ENCODE measurements around the gene SHPK. TPM values are rescaled to one million over a fixed set of nuclear protein-coding genes. Genes with fewer than 3 reads are reported as not detected.

Gene SHPK
- 10.0 TPM for polyA plus RNA-seq (2012; ENCODE audit: insufficient read depth, insufficient read length)

DNA sequence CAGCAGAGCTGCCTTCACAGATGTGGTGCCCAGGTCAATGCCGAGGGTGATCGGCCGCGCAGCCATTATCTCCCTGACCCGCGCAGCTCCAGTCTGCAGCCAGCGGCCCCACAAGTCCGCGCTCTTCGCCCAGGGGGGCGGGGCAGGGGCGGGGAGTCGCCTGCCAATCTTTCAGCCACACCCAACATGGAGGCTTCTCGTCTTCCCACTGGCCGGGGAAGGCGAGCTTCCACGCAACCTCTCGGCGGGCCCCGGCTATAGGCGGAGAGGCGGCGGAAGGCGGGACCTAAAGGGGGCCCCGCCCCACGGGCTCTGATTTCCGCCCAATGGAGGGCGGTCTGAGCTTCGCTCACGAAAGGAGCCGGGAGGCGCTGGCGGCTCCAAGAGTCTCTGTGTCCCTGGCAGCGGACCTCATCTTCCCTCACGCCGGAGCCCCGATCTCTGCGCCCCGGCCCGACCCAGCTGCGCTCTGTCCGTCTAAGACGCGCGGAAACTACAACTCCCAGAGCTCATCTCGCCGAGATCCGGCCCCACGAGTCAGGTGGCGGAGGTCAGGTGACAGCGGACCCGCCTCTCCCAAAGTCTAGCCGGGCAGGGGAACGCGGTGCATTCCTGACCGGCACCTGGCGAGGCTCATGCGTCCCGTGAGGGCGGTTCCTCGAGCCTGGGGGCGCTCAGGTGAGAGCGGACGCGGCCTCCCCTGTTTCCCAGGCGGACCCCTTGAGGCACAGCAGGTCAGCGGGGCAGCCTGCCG, at the start of gene SHPK, which contains the start of gene CTNS:
Gene SHPK, minus strand, starts transcription at position 97 of the 754 bp plus-strand sequence. Its CDS starts 31 bp downstream, at position 66.
Gene CTNS, plus strand, starts transcription at position 607 of the 754 bp plus-strand sequence. CDS start 3,447 bp downstream, outside the sequence.
- peak within 1 kb of the TSS; percentile 76 for H3K4me3 ChIP-seq (ENCODE audit: low read length)
- DNase-seq (ENCODE audit: low read depth, low spot score), result peak; percentile 86

GRCh38 chr17:3685174-3685573, 49.1 kb upstream of the SHPK start:
- H3K4me3 ChIP-seq (ENCODE audit: low read length), result no peak overlapping the region
- no peak for DNase-seq (ENCODE audit: low read depth, low spot score)

DNA sequence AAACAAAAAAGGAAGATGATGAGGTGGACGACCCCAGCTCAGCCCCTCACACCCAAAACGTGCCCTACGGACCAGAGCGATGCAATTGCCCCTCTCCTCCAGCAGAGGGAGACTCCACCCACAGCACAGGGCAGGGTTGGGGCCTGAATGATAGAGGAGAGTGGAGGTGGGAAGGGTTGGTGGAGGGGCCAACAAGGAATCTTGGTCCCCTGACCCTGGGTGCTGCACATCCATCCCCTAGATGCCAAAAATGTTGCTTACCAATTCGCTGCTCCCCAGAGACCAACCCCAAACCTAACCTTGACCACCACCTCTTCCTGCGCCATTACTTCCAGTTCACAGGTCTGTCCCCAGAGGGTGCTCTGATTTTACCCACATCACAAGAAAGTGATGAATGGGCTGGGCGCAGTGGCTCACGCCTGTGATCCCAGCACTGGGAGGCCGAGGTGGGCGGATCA, 47.0 kb upstream of the SHPK start:
- H3K4me3 ChIP-seq (ENCODE audit: low read length), result no peak overlapping the region
- DNase-seq (ENCODE audit: low read depth, low spot score), result no peak

DNA sequence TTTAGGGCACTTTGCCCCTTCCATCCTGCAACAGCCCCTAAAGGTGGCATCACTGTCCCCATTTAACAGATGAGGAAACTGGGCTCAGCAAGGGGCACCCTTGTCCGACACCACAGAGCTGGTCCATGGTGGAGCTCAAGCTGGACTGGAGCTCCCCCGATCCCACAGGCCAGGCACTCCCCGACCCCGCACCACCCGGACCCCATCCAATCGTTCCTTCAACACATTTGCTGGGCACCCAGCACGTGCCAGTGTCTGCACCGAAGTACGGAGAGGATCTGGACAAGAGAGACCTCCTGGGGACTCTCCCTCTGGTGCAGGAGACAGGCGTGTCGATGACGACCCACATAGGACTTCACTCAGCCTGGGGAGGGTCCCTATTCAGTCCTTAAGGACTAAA, 46.0 kb upstream of the SHPK start:
- no peak overlapping the region for H3K4me3 ChIP-seq (ENCODE audit: low read length)
- no peak for DNase-seq (ENCODE audit: low read depth, low spot score)

- DNase-seq (ENCODE audit: low read depth, low spot score), result no peak
These were observed 45.5 kb upstream of the SHPK start for GRCh38 chr17:3681565-3681964.

GRCh38 chr17:3681057-3681456, 45.0 kb upstream of the SHPK start:
- H3K4me3 ChIP-seq (ENCODE audit: low read length), result no peak overlapping the region
- no peak for DNase-seq (ENCODE audit: low read depth, low spot score)

More at GRCh38 chr17:3681565-3681964, 45.5 kb upstream of the SHPK start:
- no peak overlapping the region for H3K4me3 ChIP-seq (ENCODE audit: low read length)

GRCh38 chr17:3679531-3680126, 43.6 kb upstream of the SHPK start:
- no peak for DNase-seq (ENCODE audit: low read depth, low spot score)
- H3K4me3 ChIP-seq (ENCODE audit: low read length), result no peak overlapping the region

DNA sequence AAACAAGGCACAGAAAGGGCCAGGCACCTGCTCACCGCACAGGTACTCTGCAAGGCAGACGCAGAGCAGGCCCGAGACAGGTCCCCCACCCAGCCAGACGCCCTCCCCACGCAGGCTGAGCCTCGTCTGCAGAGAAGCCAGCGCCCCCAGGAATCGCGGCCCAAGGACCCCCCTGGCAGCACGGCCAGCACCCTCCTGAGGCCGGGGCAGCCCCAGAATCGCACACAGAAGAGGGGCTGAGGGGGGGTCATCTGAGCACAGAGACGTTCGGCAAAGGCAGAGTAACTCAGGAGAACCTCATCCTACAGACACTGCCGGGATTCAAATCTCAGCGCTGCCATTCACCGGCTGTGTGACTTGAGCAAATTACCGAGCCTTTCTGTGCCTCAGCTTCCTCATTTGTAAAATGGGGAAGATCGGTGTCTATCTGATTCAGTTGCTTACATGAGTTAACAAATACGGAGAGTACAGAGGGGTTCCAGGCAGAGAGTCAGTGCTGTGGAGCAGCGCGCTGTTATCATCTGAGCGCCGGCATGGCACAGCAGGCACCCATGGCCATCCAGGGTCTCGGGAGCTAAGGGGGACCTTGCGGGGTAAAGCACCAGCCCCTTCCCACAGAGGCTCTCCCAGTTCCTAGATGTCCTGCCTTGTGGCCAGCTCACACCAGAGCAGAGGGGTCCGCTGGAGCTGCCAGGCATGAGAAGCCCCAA, 42.9 kb upstream of the SHPK start:
- no peak for DNase-seq (ENCODE audit: low read depth, low spot score)
- H3K4me3 ChIP-seq (ENCODE audit: low read length), result no peak overlapping the region

GRCh38 chr17:3678095-3678820, 42.2 kb upstream of the SHPK start:
- no peak for DNase-seq (ENCODE audit: low read depth, low spot score)
- H3K4me3 ChIP-seq (ENCODE audit: low read length), result no peak overlapping the region

DNA sequence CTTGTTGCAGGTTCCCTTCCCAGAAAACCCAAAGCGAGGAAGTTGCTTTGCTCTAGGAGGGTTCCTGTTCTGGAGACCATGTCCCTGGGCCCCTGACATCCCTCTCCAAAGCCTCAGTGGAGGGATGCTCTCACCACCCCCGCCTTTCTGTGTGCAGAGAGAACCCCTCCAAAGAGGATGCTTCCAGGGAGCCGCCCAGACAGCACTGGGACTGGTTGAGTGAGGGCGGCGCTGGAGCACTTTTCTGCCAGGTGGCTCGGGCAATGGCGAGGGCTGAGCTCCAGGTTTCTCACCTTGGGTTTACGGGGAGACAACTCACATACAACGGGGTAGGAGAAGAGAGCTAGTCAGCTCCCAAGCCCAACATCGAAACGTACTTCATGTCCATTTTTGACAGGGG, 39.8 kb upstream of the SHPK start:
- DNase-seq (ENCODE audit: low read depth, low spot score), result no peak
- no peak overlapping the region for H3K4me3 ChIP-seq (ENCODE audit: low read length)

DNA sequence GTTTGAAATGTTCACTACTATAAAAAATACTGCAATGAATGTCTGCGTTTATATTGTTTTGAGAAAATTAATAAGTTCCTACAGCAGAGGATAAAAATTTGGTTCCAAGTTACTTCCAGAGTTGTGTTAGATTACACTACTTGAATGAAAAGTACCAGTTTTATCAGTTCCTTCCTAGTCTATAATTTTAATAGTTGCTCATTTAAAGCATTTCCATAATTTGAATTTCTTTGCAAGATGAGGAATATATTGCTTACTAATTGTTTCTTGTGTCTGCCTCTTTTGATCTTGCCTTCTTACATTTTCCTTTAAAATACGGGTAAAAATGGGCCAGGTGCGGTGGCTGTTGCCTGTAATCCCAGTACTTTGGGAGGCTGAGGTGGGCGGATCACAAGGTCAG, 36.5 kb upstream of the SHPK start:
- no peak for DNase-seq (ENCODE audit: low read depth, low spot score)
- H3K4me3 ChIP-seq (ENCODE audit: low read length), result no peak overlapping the region

- H3K4me3 ChIP-seq (ENCODE audit: low read length), result peak overlapping the region; percentile 88
- no peak for DNase-seq (ENCODE audit: low read depth, low spot score)
These were observed 33.5 kb upstream of the SHPK start for GRCh38 chr17:3669548-3669947.

DNA sequence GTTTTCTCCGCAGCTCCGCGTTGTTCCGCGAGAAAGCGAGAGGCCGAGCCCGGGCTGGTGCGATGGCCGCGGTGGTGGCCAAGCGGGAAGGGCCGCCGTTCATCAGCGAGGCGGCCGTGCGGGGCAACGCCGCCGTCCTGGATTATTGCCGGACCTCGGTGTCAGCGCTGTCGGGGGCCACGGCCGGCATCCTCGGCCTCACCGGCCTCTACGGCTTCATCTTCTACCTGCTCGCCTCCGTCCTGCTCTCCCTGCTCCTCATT, 33.0 kb upstream of the SHPK start:
- H3K4me3 ChIP-seq (ENCODE audit: low read length), result peak overlapping the region; percentile 88
- DNase-seq (ENCODE audit: low read depth, low spot score), result no peak

- peak within 1 kb of the TSS; percentile 88 for H3K4me3 ChIP-seq (ENCODE audit: low read length)
- peak; percentile 93 for DNase-seq (ENCODE audit: low read depth, low spot score)
These were observed 32.4 kb upstream of the SHPK start, which contains the start of the genes EMC6 and TAX1BP3 for GRCh38 chr17:3668279-3669084. EMC6 (plus strand) TSS chr17:3668812; CDS start chr17:3669147, 335 bp downstream. TAX1BP3 (minus strand) TSS chr17:3668578; CDS start chr17:3668526, 52 bp downstream.

DNA sequence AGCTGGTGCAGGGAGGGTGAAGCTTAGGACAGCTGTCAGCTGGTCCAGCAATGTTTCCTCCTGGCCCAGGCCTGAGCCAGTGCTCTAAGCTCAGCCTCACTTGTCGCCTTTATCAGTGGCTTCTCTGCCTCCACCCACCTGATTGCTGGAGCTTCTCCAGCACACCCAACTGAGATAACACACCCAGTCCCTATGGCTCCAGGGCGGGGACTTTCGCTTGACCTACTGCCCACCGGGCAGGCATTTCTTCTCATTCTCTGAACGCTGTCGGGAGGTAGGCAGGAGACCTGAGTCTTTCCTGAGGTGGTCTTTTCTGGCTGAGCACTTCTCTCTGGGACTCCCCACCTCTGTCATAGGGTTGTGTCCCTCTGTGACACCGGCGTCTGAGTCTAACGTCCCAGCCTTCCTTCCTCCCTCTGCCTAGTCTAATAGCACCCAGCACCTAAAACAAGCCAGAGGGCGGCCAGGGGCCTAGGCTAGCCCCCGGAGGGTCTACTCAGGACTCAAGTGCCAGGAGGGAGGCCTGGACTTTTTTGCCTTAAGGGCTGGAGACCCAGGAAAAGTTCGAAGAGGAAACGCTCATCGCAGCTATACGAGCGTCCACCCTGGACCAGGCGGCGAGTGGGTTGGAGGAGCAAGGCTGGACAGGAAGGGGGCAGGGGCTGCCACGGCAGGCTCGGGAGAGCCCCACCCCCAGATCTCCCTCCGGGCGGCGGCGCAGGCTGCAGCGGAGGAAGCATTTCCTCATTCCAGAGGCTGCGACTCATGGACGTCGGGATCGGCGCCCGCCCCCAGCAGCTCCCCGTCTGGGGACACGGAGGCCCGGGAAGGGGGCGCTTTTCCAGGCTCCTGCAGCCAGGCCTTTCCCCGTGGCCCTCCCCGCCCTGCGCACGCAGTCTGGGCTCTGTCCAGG, 31.6 kb upstream of the SHPK start:
- peak overlapping the region; percentile 88 for H3K4me3 ChIP-seq (ENCODE audit: low read length)
- DNase-seq (ENCODE audit: low read depth, low spot score), result no peak

- H3K4me3 ChIP-seq (ENCODE audit: low read length), result no peak overlapping the region
- no peak for DNase-seq (ENCODE audit: low read depth, low spot score)
These were observed 30.5 kb upstream of the SHPK start for GRCh38 chr17:3666516-3666915.

GRCh38 chr17:3665834-3666233, 29.8 kb upstream of the SHPK start:
- no peak overlapping the region for H3K4me3 ChIP-seq (ENCODE audit: low read length)
- no peak for DNase-seq (ENCODE audit: low read depth, low spot score)
